ENCODE results near the gene CPA3. TPM values are rescaled to one million over a fixed set of nuclear protein-coding genes. Genes with fewer than 3 reads are reported as not detected.

Gene CPA3
- polyA plus RNA-seq, 4 donors: 0.21 to 0.56 (median 0.30) TPM

GRCh38 chr3:148911592-148911991 lies 46.5 kb downstream of the CPA3 start:
- DNase-seq (ENCODE audit: low read depth in 4 of 4, low spot score in 3 of 4): no peak

GRCh38 chr3:148914936-148915690 lies 50.0 kb downstream of the CPA3 start:
- no peak for DNase-seq (ENCODE audit: low read depth in 4 of 4, low spot score in 3 of 4)

DNA sequence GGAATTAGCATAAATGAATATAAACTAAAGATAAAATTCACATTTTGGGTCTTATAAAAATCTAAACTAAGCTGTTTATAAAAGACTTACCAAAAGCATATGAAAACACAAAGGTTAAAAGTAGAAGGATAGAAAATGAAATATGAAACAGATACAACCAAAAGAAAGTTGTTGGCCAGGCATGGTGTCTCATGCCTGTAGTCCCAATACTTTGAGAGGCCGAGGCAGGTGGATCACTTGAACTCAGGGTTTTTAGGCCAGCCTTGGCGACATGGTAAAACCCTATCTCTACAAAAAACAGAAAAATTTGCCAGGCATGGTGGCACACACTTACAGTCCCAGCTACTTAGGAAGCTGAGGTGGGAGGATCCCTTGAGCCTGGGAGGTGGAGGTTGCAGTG lies 51.0 kb downstream of the CPA3 start:
- no peak for DNase-seq (ENCODE audit: low read depth in 4 of 4, low spot score in 3 of 4)

GRCh38 chr3:148922467-148922866 lies 57.4 kb downstream of the CPA3 start:
- DNase-seq (ENCODE audit: low read depth in 4 of 4, low spot score in 3 of 4): no peak

DNA sequence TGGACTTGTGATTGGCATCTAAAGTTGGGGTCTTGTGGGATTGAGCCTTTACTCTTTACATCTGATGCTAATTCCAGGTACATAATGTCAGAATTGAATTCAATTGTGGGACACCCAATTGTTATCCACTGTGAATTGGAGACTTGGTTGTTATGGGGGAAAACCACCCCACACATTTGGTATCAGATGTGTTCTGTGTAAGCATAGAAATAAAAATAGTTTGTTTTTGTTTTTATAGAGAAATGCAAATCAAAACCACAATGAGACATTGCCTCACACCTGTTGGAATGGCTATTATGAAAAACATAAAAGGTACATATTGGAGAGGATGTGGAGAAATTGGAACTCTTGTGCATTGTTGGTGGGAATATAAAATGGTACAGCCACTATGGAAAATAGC lies 58.5 kb downstream of the CPA3 start:
- DNase-seq (ENCODE audit: low read depth in 4 of 4, low spot score in 3 of 4): no peak

DNA sequence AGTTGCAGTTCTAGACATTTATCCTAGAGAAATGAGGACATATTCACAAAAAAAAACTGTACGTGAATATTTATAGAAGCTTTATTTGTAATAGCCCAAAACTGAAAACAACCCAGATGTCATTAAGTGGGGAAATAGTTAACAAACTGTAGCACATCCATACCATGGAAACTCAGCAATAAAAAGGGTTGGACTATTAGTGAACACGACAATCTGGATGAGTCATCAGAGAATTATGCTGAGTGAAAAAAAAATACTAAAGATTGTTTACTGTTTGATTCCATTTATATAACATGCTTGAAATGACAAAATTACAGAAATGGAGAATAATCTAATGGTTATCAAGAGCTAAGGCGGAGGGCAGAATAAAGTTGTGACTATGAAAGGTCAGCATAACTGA lies 59.5 kb downstream of the CPA3 start:
- no peak for DNase-seq (ENCODE audit: low read depth in 4 of 4, low spot score in 3 of 4)

DNA sequence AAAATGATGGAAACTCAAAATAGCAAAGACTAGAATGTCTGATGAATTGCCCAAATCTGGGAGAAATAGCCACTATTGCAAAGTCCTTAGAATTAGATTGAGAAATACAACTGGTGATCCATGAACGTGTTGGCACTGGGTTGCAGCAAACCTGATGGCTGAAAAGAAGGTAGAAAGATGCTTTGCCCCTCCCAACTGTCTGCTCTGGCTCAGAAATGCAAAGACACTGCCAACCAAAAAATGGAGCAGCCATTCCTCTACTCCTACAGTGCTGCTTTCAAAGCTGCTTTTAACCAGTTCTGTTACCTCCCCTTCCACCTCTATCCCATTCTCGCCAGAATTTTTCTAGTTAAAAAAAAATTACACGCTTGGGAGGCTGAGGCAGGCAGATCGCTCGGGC lies 60.7 kb downstream of the CPA3 start:
- no peak for DNase-seq (ENCODE audit: low read depth in 4 of 4, low spot score in 3 of 4)

GRCh38 chr3:148930752-148931151 lies 65.7 kb downstream of the CPA3 start:
- no peak for DNase-seq (ENCODE audit: low read depth in 4 of 4, low spot score in 3 of 4)

GRCh38 chr3:148931574-148931973 lies 66.5 kb downstream of the CPA3 start:
- DNase-seq (ENCODE audit: low read depth in 4 of 4, low spot score in 3 of 4): no peak

- DNase-seq (ENCODE audit: low read depth in 4 of 4, low spot score in 3 of 4): no peak
These were observed 67.9 kb downstream of the CPA3 start for GRCh38 chr3:148932972-148933371.

DNA sequence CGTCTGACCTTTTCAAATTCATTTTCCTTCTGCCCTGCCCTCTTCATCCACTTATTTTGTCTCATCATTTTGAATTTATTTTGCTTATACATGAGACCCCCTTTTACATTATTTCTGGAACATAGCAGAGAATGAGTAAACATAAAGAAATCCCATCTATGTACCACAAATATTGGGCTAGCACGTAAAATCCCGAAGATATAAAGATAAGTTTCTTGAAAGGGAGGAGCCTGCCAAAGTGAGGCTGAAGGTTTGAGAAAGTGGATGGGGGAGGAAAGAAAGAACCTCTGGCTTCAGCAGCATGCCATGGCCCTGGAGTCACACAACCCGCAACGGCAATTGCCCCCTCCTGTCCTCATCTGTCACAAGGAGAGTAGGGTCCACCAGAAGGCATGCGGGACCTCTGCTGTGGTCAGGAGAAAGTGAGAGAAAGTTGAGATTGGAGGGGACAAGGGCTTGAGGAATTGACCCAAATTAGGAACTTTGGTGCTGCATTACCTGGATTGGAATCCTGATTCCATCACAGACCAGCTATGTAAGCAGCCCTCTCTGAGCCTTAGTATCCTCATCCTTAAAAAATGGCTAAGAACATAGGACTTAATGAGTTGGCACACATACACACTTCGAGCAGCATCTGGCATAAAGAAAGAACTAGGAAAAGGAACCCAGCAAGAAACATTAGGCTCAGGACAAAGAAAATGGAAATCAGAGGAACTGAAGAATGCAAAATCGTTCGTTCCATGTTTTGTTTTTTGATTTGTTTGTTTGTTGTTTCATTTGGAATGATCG lies 72.6 kb downstream of the CPA3 start:
- DNase-seq (ENCODE audit: low read depth in 4 of 4, low spot score in 3 of 4): no peak

DNA sequence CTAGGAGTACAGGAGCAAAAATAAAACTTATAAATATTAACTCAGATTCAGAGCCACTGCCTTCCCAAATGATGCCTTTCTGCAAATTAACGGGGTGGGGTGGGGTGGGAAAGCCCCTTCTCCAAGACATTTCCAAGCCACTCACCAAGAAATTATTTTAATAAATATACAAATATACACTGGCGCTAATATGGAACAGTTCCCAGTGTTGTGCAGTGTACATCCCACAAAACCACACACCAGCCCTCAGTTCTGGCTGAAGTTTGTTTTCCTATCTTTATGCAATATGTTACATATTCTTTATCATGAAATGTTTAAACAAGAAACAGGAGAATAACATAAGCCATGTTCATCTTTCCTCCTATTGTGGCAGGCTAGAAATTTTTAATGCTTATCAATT lies 73.2 kb downstream of the CPA3 start:
- no peak for DNase-seq (ENCODE audit: low read depth in 4 of 4, low spot score in 3 of 4)

DNA sequence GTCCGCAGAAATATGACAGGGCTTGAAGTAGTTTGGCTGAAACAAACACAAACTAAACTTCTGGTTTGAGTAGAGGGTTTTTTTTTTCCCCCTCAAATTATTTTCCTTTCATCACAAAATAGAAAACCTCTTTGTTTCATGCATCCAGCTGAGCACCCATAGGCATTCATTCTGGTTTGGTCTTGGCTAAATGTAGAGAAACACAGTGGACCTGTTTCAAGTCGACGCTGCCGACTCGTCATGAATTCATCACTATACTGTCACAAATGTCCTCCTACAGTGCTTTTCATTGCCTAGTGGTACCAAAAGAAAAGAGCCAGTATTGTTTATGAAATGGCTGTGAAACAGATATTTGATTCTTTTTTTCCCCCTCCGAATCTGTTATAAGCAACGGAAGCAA lies 73.8 kb downstream of the CPA3 start:
- DNase-seq (ENCODE audit: low read depth in 4 of 4, low spot score in 3 of 4): no peak

DNA sequence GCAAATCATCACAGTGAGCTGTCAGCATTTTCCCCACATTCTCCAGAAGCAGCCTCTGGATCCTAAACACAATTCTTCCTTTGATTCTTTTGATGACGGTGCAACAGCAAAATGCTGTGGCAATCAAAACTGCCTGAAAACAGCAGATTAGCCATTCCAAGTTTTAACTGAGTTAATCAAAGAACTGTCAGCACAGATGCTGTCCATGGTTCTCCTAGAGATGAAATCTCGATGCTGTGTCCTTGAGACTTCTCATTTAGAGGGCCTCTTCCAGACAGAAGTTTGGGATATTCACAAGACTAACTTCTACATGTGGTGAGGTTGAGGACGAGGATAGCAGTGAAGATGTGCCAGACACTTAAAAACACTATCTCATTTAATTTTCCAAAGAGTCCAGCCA lies 75.9 kb downstream of the CPA3 start:
- DNase-seq (ENCODE audit: low read depth in 4 of 4, low spot score in 3 of 4): no peak

- peak in 3 of 4 donors; percentile 16 to 44 (median 40) for DNase-seq (ENCODE audit: low read depth in 4 of 4, low spot score in 3 of 4)
These were observed 78.6 kb downstream of the CPA3 start for GRCh38 chr3:148943506-148944205.

DNA sequence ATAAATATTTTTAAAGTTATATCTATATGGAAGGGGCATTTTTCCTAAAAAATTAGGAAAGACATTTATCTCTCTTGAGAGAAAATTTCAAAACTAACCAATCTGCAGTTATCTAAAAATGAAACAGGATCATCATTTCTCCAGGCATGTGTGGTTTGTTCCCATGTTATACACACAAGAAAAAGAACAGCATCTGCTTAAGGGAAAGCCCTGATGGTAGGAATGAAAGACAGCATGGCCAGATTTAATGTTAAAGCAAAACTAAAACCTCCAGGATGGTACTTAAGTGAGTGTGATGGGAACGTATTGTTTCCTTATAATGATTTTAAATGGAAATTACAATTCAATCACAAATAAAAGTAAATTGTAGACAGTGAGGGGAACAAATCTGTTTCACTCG lies 80.0 kb downstream of the CPA3 start:
- no peak for DNase-seq (ENCODE audit: low read depth in 4 of 4, low spot score in 3 of 4)

Other genes starting within 250 kb of the CPA3 start
- gene AGTR1, start 167.4 kb upstream of the CPA3 start, polyA plus RNA-seq (ENCODE audit: insufficient read length in 4 of 4): 10 to 100 TPM; 18.9 to 31.8 (median 25.8) TPM
- gene CPB1, start 37.5 kb upstream of the CPA3 start, polyA plus RNA-seq (ENCODE audit: insufficient read length in 4 of 4): under 1 TPM; 0.58 to 0.86 (median 0.60) TPM
- gene GYG1, start 126.2 kb downstream of the CPA3 start, polyA plus RNA-seq (ENCODE audit: insufficient read length in 4 of 4): 10 to 100 TPM; 26.5 to 33.5 (median 30.4) TPM
- gene HLTF, start 221.2 kb downstream of the CPA3 start, polyA plus RNA-seq (ENCODE audit: insufficient read length in 4 of 4): 10 to 100 TPM; 38.9 to 53.2 (median 48.0) TPM

Measured in right renal pelvis (tissue), 4 donors.